Hepatocyte (in vitro differentiated cells): ENCODE data around the gene CDKL4. TPM values are rescaled to one million over a fixed set of nuclear protein-coding genes. Genes with fewer than 3 reads are reported as not detected.

Experiments
- DNase-seq: peaks from one replicate; pipeline ENCODE4 v3.0.0-alpha.2; 2016; ENCODE audit warnings: low spot score
- H2AFZ ChIP-seq: fragments of 200-600 bp; sonication (generic); 2 replicates; pipeline ENCODE4 v1.6.0; 2016; ENCODE audit warnings: antibody characterized with exemption, mild to moderate bottlenecking
- H3K27ac ChIP-seq: fragments of 200-600 bp; sonication (generic); 2 replicates; pipeline ENCODE4 v1.5.1; 2016; ENCODE audit warnings: mild to moderate bottlenecking
- H3K27me3 ChIP-seq: fragments of 200-600 bp; sonication (generic); 2 replicates; pipeline ENCODE4 v1.6.1; 2016
- H3K36me3 ChIP-seq: fragments of 200-600 bp; sonication (generic); replicated peaks from 2 replicates; pipeline ENCODE4 v1.5.1; 2016; ENCODE audit warnings: low read depth; ENCODE audit not compliant: insufficient read depth
- H3K4me1 ChIP-seq: fragments of 200-600 bp; sonication (generic); 2 replicates; pipeline ENCODE4 v1.5.1; 2016; ENCODE audit warnings: mild to moderate bottlenecking, moderate library complexity; ENCODE audit not compliant: insufficient read depth
- H3K4me2 ChIP-seq: fragments of 200-600 bp; sonication (generic); 2 replicates; pipeline ENCODE4 v1.6.0; 2016
- H3K4me3 ChIP-seq: fragments of 200-600 bp; sonication (generic); 2 replicates; pipeline ENCODE4 v1.5.1; 2016; ENCODE audit warnings: mild to moderate bottlenecking
- H3K79me2 ChIP-seq: fragments of 200-600 bp; sonication (generic); 2 replicates; pipeline ENCODE4 v1.6.0; 2017; ENCODE audit warnings: mild to moderate bottlenecking
- H3K9me2 ChIP-seq: fragments of 200-600 bp; sonication (generic); replicated peaks from 2 replicates; pipeline ENCODE4 v1.6.0; 2017; ENCODE audit warnings: mild to moderate bottlenecking; ENCODE audit not compliant: insufficient read depth
- H3K9me3 ChIP-seq: fragments of 200-600 bp; sonication (generic); 2 replicates; pipeline ENCODE4 v1.5.1; 2016; ENCODE audit warnings: low read depth, mild to moderate bottlenecking
- H4K20me1 ChIP-seq: fragments of 200-600 bp; sonication (generic); 2 replicates; pipeline ENCODE4 v1.6.0; 2016; ENCODE audit warnings: mild to moderate bottlenecking; ENCODE audit not compliant: insufficient read depth, poor library complexity, severe bottlenecking
- EZH2 ChIP-seq: fragments of 200-600 bp; sonication (generic); IDR thresholded peaks from 2 replicates; pipeline ENCODE4 v1.6.1; 2016; ENCODE audit warnings: antibody characterized with exemption, mild to moderate bottlenecking, borderline replicate concordance
- EZH2phosphoT487 ChIP-seq: fragments of 200-600 bp; sonication (generic); IDR thresholded peaks from one replicate; pipeline ENCODE4 v1.6.1; 2018; ENCODE audit warnings: antibody characterized with exemption, mild to moderate bottlenecking, low read depth, moderate library complexity; ENCODE audit not compliant: unreplicated experiment, severe bottlenecking
- WGBS: methylation state at CpG from one replicate; pipeline ENCODE4 v1.1.6; 2016; ENCODE audit warnings: low lambda C conversion rate; ENCODE audit errors: missing lambda C conversion rate; 5-methylcytosine and 5-hydroxymethylcytosine counted together
- polyA plus RNA-seq: library from polyadenylated mRNA; unstranded; fragments of >200 nt; fragmentation: Nextera tagmentation; extraction: Ambion mirVana; gene quantifications from 2 replicates; pipeline ENCODE4 v1.2.1, GENCODE V29; 2016
- total RNA-seq: library from RNA; depleted of rRNA; stranded (reverse); fragments of >200 nt; gene quantifications from 2 replicates; pipeline ENCODE4 v1.2.3, GENCODE V29; 2014
- TF ChIP-seq, protein P1 (sequence below): fragments of 200-600 bp; sonication (generic); IDR thresholded peaks from 2 replicates; pipeline ENCODE4 v1.5.1; 2016; ENCODE audit warnings: antibody characterized with exemption, mild to moderate bottlenecking; ENCODE audit not compliant: poor library complexity

Gene CDKL4
- total and polyA plus RNA-seq, 2 experiments from 2014 or later = 0.10 to 0.35 TPM

GRCh38 chr2:39135690-39136259 is 108.0 kb downstream of the CDKL4 start:
- Histone ChIP-seq H3K27me3 (no peaks in the 10 kb centered on the region), H3K79me2 (no peaks in the 10 kb centered on the region), H3K9me3 (no peaks in the 10 kb centered on the region), H3K27ac (no peak overlapping the region), H2AFZ (no peak overlapping the region), H4K20me1 (no peaks in the 10 kb centered on the region), H3K4me1 (peaks cover 7% of the 10 kb centered on the region), H3K4me2 (no peak overlapping the region), H3K9me2 (no peaks in the 10 kb centered on the region), H3K4me3 (no peak overlapping the region), H3K36me3 (no peaks in the 10 kb centered on the region)
- TF ChIP-seq EZH2 (no peak), EZH2phosphoT487 (no peak)
- TF ChIP-seq, protein P1, sequence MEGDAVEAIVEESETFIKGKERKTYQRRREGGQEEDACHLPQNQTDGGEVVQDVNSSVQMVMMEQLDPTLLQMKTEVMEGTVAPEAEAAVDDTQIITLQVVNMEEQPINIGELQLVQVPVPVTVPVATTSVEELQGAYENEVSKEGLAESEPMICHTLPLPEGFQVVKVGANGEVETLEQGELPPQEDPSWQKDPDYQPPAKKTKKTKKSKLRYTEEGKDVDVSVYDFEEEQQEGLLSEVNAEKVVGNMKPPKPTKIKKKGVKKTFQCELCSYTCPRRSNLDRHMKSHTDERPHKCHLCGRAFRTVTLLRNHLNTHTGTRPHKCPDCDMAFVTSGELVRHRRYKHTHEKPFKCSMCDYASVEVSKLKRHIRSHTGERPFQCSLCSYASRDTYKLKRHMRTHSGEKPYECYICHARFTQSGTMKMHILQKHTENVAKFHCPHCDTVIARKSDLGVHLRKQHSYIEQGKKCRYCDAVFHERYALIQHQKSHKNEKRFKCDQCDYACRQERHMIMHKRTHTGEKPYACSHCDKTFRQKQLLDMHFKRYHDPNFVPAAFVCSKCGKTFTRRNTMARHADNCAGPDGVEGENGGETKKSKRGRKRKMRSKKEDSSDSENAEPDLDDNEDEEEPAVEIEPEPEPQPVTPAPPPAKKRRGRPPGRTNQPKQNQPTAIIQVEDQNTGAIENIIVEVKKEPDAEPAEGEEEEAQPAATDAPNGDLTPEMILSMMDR = no peak
- DNase-seq = no peak
- 82% methylated on average over 5 of the region's 5 CpGs for WGBS

DNA sequence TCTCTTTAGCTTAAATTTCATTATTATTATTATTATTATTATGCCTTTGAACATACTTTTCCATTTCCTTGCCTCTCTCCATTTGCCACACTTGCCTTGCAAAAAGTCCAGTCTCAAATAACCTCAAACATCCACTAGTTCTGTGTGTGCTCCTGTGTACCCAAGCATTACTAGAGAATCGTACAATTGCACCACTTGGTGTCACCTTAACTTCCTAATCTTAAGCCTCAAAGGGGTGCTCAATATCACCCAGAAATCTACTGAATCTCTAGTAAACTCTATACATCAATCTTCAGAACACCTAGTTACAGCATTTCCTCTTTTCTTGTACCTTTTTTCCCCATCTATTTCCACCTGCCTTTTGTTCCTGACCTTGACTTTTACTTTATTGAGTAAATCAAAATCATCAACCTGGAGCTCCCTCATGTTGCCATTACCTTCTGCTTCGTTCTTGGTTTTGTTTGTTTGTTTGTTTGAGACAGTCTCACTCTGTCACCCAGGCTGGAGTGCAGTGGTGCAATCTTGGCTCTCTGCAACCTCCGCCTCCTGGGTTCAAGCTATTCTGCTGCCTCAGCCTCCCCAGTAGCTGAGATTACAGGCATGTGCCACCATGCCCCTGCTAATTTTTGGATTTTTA is 110.4 kb downstream of the CDKL4 start:
- 90% methylated on average over 3 of the region's 3 CpGs for WGBS
- no peaks in the 10 kb centered on the region for H4K20me1 ChIP-seq
- H3K4me1 ChIP-seq = no peaks in the 10 kb centered on the region
- no peaks in the 10 kb centered on the region for H3K79me2 ChIP-seq
- H3K27ac ChIP-seq = no peak overlapping the region
- H3K27me3 ChIP-seq = no peaks in the 10 kb centered on the region
- no peak for TF ChIP-seq EZH2phosphoT487
- TF ChIP-seq, protein P1 = no peak
- no peak for TF ChIP-seq EZH2
- no peak for DNase-seq
- H2AFZ ChIP-seq = no peak overlapping the region
- no peak overlapping the region for H3K4me3 ChIP-seq
- H3K36me3 ChIP-seq = no peaks in the 10 kb centered on the region
- H3K4me2 ChIP-seq = no peak overlapping the region
- no peaks in the 10 kb centered on the region for H3K9me3 ChIP-seq
- no peaks in the 10 kb centered on the region for H3K9me2 ChIP-seq

- Histone ChIP-seq H3K79me2 (no peaks in the 10 kb centered on the region), H3K36me3 (no peaks in the 10 kb centered on the region), H3K4me2 (no peak overlapping the region), H3K9me2 (no peaks in the 10 kb centered on the region), H3K4me1 (peaks cover 5% of the 10 kb centered on the region), H3K27me3 (no peaks in the 10 kb centered on the region), H3K27ac (no peak overlapping the region), H3K9me3 (no peaks in the 10 kb centered on the region), H2AFZ (no peak overlapping the region), H4K20me1 (no peaks in the 10 kb centered on the region), H3K4me3 (no peak overlapping the region)
- TF ChIP-seq, protein P1 = no peak
- TF ChIP-seq EZH2phosphoT487 (no peak), EZH2 (no peak)
- WGBS = 90% methylated on average over 1 of the region's 1 CpG
- no peak for DNase-seq
Observed at GRCh38 chr2:39128919-39129391, 114.8 kb downstream of the CDKL4 start.
